ENCODE data around the gene UPK1A.
A peak's percentile ranks its signal among the peaks of the same experiment; 100 is the strongest.

UPK1A gene

DNA sequence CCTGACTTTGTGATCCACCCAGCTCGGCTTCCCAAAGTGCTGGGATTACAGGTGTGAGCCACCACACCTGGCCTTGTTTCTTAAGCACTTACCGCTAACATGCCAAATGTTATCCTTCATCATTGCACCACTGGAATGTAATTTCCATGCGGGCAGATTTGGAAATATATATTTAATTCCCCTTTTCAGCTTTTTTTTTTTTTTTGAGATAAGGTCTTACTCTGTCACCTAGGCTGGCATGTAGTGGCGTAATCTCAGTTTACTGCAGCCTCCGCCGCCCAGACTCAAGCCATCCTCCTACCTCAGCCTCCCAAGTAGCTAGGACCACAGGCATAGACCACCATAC lies 4.3 kb upstream of the UPK1A start:
- H2BK120ac ChIP-seq (ENCODE audit: insufficient read depth, low read length, poor library complexity): no peak overlapping the region
- H3K4me3 ChIP-seq (ENCODE audit: low read depth, low read length): no peak overlapping the region
- H3K9me3 ChIP-seq (ENCODE audit: insufficient read depth, low read depth, low read length): no peaks in the 10 kb centered on the region
- no peaks in the 10 kb centered on the region for H3K79me1 ChIP-seq (ENCODE audit: low read length)
- no peak overlapping the region for H3K14ac ChIP-seq (ENCODE audit: low read length)
- H3K4me1 ChIP-seq (ENCODE audit: control insufficient read depth in 1 of 2, insufficient read depth in 2 of 2, low read length in 2 of 2): no peaks in the 10 kb centered on the region
- no peak overlapping the region for H2AFZ ChIP-seq (ENCODE audit: insufficient read depth, low read length, poor library complexity)
- H3K9ac ChIP-seq (ENCODE audit: low read length): no peak overlapping the region
- no peak overlapping the region for H2AK5ac ChIP-seq (ENCODE audit: low read length)
- H3K36me3 ChIP-seq (ENCODE audit: control insufficient read depth in 1 of 2, insufficient read depth in 2 of 2, low read length in 2 of 2): peaks cover 20 to 25% of the 10 kb centered on the region in 2 experiments
- H3K23ac ChIP-seq (ENCODE audit: low read length): no peak overlapping the region
- H3K4ac ChIP-seq (ENCODE audit: low read depth, low read length): no peak overlapping the region
- no CpG with 5 or more reads among the region's 6 CpGs for WGBS (ENCODE audit: extremely low coverage, insufficient coverage, insufficient read length)
- no peak overlapping the region for H3K27ac ChIP-seq (ENCODE audit: low read depth, low read length)
- no peak overlapping the region for H4K91ac ChIP-seq (ENCODE audit: low read depth, low read length)
- no peak overlapping the region for H4K8ac ChIP-seq (ENCODE audit: low read depth, low read length)
- H3K4me2 ChIP-seq (ENCODE audit: low read length): no peak overlapping the region
- DNase-seq: peak; percentile 74 to 97
- H3K79me2 ChIP-seq (ENCODE audit: control insufficient read depth, insufficient read depth, low read length, poor library complexity): no peaks in the 10 kb centered on the region
- H4K12ac ChIP-seq (ENCODE audit: low read depth, low read length): no peak overlapping the region
- H2BK5ac ChIP-seq (ENCODE audit: low read depth, low read length, poor library complexity): no peak overlapping the region
- H2BK12ac ChIP-seq (ENCODE audit: low read length): no peak overlapping the region
- H3K18ac ChIP-seq (ENCODE audit: low read length): no peak overlapping the region
- H3K27me3 ChIP-seq (ENCODE audit: insufficient read depth, low read length): no peaks in the 10 kb centered on the region

- no peak overlapping the region for H3K4ac ChIP-seq (ENCODE audit: low read depth, low read length)
- H3K23ac ChIP-seq (ENCODE audit: low read length): no peak overlapping the region
- no peak overlapping the region for H2BK5ac ChIP-seq (ENCODE audit: low read depth, low read length, poor library complexity)
- H3K79me2 ChIP-seq (ENCODE audit: control insufficient read depth, insufficient read depth, low read length, poor library complexity): no peaks in the 10 kb centered on the region
- no peak overlapping the region for H3K9ac ChIP-seq (ENCODE audit: low read length)
- no peak overlapping the region for H3K4me2 ChIP-seq (ENCODE audit: low read length)
- H3K27ac ChIP-seq (ENCODE audit: low read depth, low read length): no peak overlapping the region
- H4K91ac ChIP-seq (ENCODE audit: low read depth, low read length): no peak overlapping the region
- no peak overlapping the region for H2AFZ ChIP-seq (ENCODE audit: insufficient read depth, low read length, poor library complexity)
- H2BK12ac ChIP-seq (ENCODE audit: low read length): no peak overlapping the region
- H2BK120ac ChIP-seq (ENCODE audit: insufficient read depth, low read length, poor library complexity): no peak overlapping the region
- no CpG with 5 or more reads among the region's 3 CpGs for WGBS (ENCODE audit: extremely low coverage, insufficient coverage, insufficient read length)
- no peaks in the 10 kb centered on the region for H3K79me1 ChIP-seq (ENCODE audit: low read length)
- H3K14ac ChIP-seq (ENCODE audit: low read length): no peak overlapping the region
- peaks cover 1% of the 10 kb centered on the region for H3K9me3 ChIP-seq (ENCODE audit: insufficient read depth, low read depth, low read length)
- no peak overlapping the region for H3K18ac ChIP-seq (ENCODE audit: low read length)
- H3K4me3 ChIP-seq (ENCODE audit: low read depth, low read length): no peak overlapping the region
- peaks cover 7 to 10% of the 10 kb centered on the region in 2 experiments for H3K36me3 ChIP-seq (ENCODE audit: control insufficient read depth in 1 of 2, insufficient read depth in 2 of 2, low read length in 2 of 2)
- H3K27me3 ChIP-seq (ENCODE audit: insufficient read depth, low read length): no peaks in the 10 kb centered on the region
- H2AK5ac ChIP-seq (ENCODE audit: low read length): no peak overlapping the region
- H4K8ac ChIP-seq (ENCODE audit: low read depth, low read length): no peak overlapping the region
- H3K4me1 ChIP-seq (ENCODE audit: control insufficient read depth in 1 of 2, insufficient read depth in 2 of 2, low read length in 2 of 2): no peaks in the 10 kb centered on the region
- peak; percentile 58 to 91 for DNase-seq
- H4K12ac ChIP-seq (ENCODE audit: low read depth, low read length): no peak overlapping the region
Measured at GRCh38 chr19:35663981-35664380, 2.3 kb upstream of the UPK1A start.

- Histone ChIP-seq H2BK5ac (ENCODE audit: low read depth, low read length, poor library complexity) (no peak overlapping the region), H3K4me2 (ENCODE audit: low read length) (no peak overlapping the region), H3K4me3 (ENCODE audit: low read depth, low read length) (no peak overlapping the region), H3K9me3 (ENCODE audit: insufficient read depth, low read depth, low read length) (peaks cover 1% of the 10 kb centered on the region), H3K79me1 (ENCODE audit: low read length) (no peaks in the 10 kb centered on the region), H3K14ac (ENCODE audit: low read length) (no peak overlapping the region), H2AFZ (ENCODE audit: insufficient read depth, low read length, poor library complexity) (no peak overlapping the region), H4K8ac (ENCODE audit: low read depth, low read length) (no peak overlapping the region), H4K12ac (ENCODE audit: low read depth, low read length) (no peak overlapping the region), H3K4me1 (ENCODE audit: control insufficient read depth in 1 of 2, insufficient read depth in 2 of 2, low read length in 2 of 2) (no peaks in the 10 kb centered on the region), H2BK12ac (ENCODE audit: low read length) (no peak overlapping the region), H3K23ac (ENCODE audit: low read length) (no peak overlapping the region), H3K9ac (ENCODE audit: low read length) (no peak overlapping the region), H4K91ac (ENCODE audit: low read depth, low read length) (no peak overlapping the region), H3K18ac (ENCODE audit: low read length) (no peak overlapping the region), H2AK5ac (ENCODE audit: low read length) (no peak overlapping the region), H3K27ac (ENCODE audit: low read depth, low read length) (no peak overlapping the region), H3K36me3 (ENCODE audit: control insufficient read depth in 1 of 2, insufficient read depth in 2 of 2, low read length in 2 of 2) (peaks cover 2 to 7% of the 10 kb centered on the region in 2 experiments), H2BK120ac (ENCODE audit: insufficient read depth, low read length, poor library complexity) (no peak overlapping the region), H3K4ac (ENCODE audit: low read depth, low read length) (no peak overlapping the region), H3K27me3 (ENCODE audit: insufficient read depth, low read length) (no peaks in the 10 kb centered on the region), H3K79me2 (ENCODE audit: control insufficient read depth, insufficient read depth, low read length, poor library complexity) (no peaks in the 10 kb centered on the region)
- no CpG with 5 or more reads among the region's 24 CpGs for WGBS (ENCODE audit: extremely low coverage, insufficient coverage, insufficient read length)
- DNase-seq: no peak
Measured at GRCh38 chr19:35665157-35665556, 1.2 kb upstream of the UPK1A start.

- H3K27me3 ChIP-seq (ENCODE audit: insufficient read depth, low read length): no peaks in the 10 kb centered on the region
- H3K4me1 ChIP-seq (ENCODE audit: control insufficient read depth in 1 of 2, insufficient read depth in 2 of 2, low read length in 2 of 2): no peaks in the 10 kb centered on the region
- no peak overlapping the region for H3K4ac ChIP-seq (ENCODE audit: low read depth, low read length)
- H2BK120ac ChIP-seq (ENCODE audit: insufficient read depth, low read length, poor library complexity): no peak overlapping the region
- no peaks in the 10 kb centered on the region for H3K79me1 ChIP-seq (ENCODE audit: low read length)
- no peak overlapping the region for H3K14ac ChIP-seq (ENCODE audit: low read length)
- WGBS (ENCODE audit: extremely low coverage, insufficient coverage, insufficient read length): no CpG with 5 or more reads among the region's 7 CpGs
- H3K9ac ChIP-seq (ENCODE audit: low read length): no peak overlapping the region
- H4K8ac ChIP-seq (ENCODE audit: low read depth, low read length): no peak overlapping the region
- H2BK5ac ChIP-seq (ENCODE audit: low read depth, low read length, poor library complexity): no peak overlapping the region
- H2AK5ac ChIP-seq (ENCODE audit: low read length): no peak overlapping the region
- no peak overlapping the region for H3K4me3 ChIP-seq (ENCODE audit: low read depth, low read length)
- H3K79me2 ChIP-seq (ENCODE audit: control insufficient read depth, insufficient read depth, low read length, poor library complexity): no peaks in the 10 kb centered on the region
- H4K91ac ChIP-seq (ENCODE audit: low read depth, low read length): no peak overlapping the region
- no peak overlapping the region for H3K23ac ChIP-seq (ENCODE audit: low read length)
- no peak overlapping the region for H3K4me2 ChIP-seq (ENCODE audit: low read length)
- no peak overlapping the region for H2AFZ ChIP-seq (ENCODE audit: insufficient read depth, low read length, poor library complexity)
- no peak overlapping the region for H2BK12ac ChIP-seq (ENCODE audit: low read length)
- no peak overlapping the region for H4K12ac ChIP-seq (ENCODE audit: low read depth, low read length)
- H3K9me3 ChIP-seq (ENCODE audit: insufficient read depth, low read depth, low read length): peaks cover 1% of the 10 kb centered on the region
- H3K18ac ChIP-seq (ENCODE audit: low read length): no peak overlapping the region
- no peak overlapping the region for H3K27ac ChIP-seq (ENCODE audit: low read depth, low read length)
- DNase-seq: no peak
- peaks cover 2 to 7% of the 10 kb centered on the region in 2 experiments for H3K36me3 ChIP-seq (ENCODE audit: control insufficient read depth in 1 of 2, insufficient read depth in 2 of 2, low read length in 2 of 2)
Measured at GRCh38 chr19:35665604-35666003, 713 bp upstream of the UPK1A start.

Data from trophoblast cell (in vitro differentiated cells and primary cell).